Fibroblast of lung (primary cell): ENCODE measurements around the gene METTL16. TPM values are rescaled to one million over a fixed set of nuclear protein-coding genes. Genes with fewer than 3 reads are reported as not detected.
A peak's percentile ranks its signal among the peaks of the same experiment; 100 is the strongest.

Experiments
- DNase-seq, 2 donors: peaks; one replicate each; pipeline versions ENCODE4 v3.0.0 to v3.0.0-alpha.2; 2010; ENCODE audit warnings: low read depth in 2 of 2
- H2AFZ ChIP-seq: 2 replicates; pipeline ENCODE4 v1.5.1; 2012; ENCODE audit warnings: low read length, control low read depth, inconsistent platforms
- H3K27ac ChIP-seq: 2 replicates; pipeline ENCODE4 v1.5.1; 2011; ENCODE audit warnings: low read length, control low read depth; ENCODE audit not compliant: insufficient read depth
- H3K27me3 ChIP-seq: 2 replicates; pipeline ENCODE4 v1.5.1; 2011; ENCODE audit warnings: mild to moderate bottlenecking, low read length; ENCODE audit not compliant: control insufficient read depth, insufficient read depth
- H3K36me3 ChIP-seq: 2 replicates; pipeline ENCODE4 v1.5.1; 2011; ENCODE audit warnings: low read length; ENCODE audit not compliant: control insufficient read depth, insufficient read depth
- H3K4me1 ChIP-seq: 2 replicates; pipeline ENCODE4 v1.5.1; 2011; ENCODE audit warnings: low read length; ENCODE audit not compliant: control insufficient read depth, insufficient read depth; ENCODE audit errors: extremely low read depth
- H3K4me2 ChIP-seq: 2 replicates; pipeline ENCODE4 v1.5.1; 2011; ENCODE audit warnings: low read length, control low read depth; ENCODE audit not compliant: insufficient read depth; ENCODE audit errors: extremely low read depth
- H3K4me3 ChIP-seq, 4 experiments: fragments of 200-600 bp in 1 of 4; sonication (generic) in 1 of 4; replicated peaks in 1 of 4; 2 replicates each; pipeline ENCODE4 v1.5.1; 2011 to 2016; ENCODE audit warnings: low read length in 4 of 4, low read depth in 3 of 4, mild to moderate bottlenecking in 3 of 4, control low read depth in 2 of 4, inconsistent platforms in 1 of 4, mixed read lengths in 1 of 4; ENCODE audit not compliant: insufficient read depth in 1 of 4; ENCODE audit errors: control extremely low read depth in 1 of 4
- H3K79me2 ChIP-seq: 2 replicates; pipeline ENCODE4 v1.5.1; 2012; ENCODE audit warnings: mild to moderate bottlenecking, low read length, inconsistent platforms; ENCODE audit not compliant: control insufficient read depth, insufficient read depth
- H3K9ac ChIP-seq: 2 replicates; pipeline ENCODE4 v1.5.1; 2011; ENCODE audit warnings: mild to moderate bottlenecking, low read length, control low read depth; ENCODE audit not compliant: insufficient read depth
- H3K9me3 ChIP-seq: 2 replicates; pipeline ENCODE4 v1.5.1; 2012; ENCODE audit warnings: low read depth, low read length; ENCODE audit not compliant: control insufficient read depth, insufficient read depth
- H4K20me1 ChIP-seq: 2 replicates; pipeline ENCODE4 v1.5.1; 2011; ENCODE audit warnings: low read length; ENCODE audit not compliant: control insufficient read depth, insufficient read depth; ENCODE audit errors: extremely low read depth
- CTCF ChIP-seq, 2 donors: IDR thresholded peaks in 1 of 2; conservative IDR thresholded peaks in 1 of 2; 1 replicate in 1 of 2; 2 replicates in 1 of 2; pipeline ENCODE4 v1.5.1; 2011 to 2012; ENCODE audit warnings: low read length in 2 of 2, control low read depth in 1 of 2, inconsistent platforms in 1 of 2, low read depth in 1 of 2, mild to moderate bottlenecking in 1 of 2
- EZH2 ChIP-seq: IDR thresholded peaks from 2 replicates; pipeline ENCODE4 v1.5.1; 2012; ENCODE audit warnings: low read length, control low read depth, mild to moderate bottlenecking; ENCODE audit errors: missing control alignments
- polyA plus RNA-seq, 2 donors: library from polyadenylated mRNA; depleted of rRNA in 1 of 2; stranded (reverse) in 1 of 2; unstranded in 1 of 2; fragments of >200 nt; gene quantifications; 2 replicates each; pipeline ENCODE4 v1.2.1, GENCODE V29; 2011 to 2012; ENCODE audit warnings: missing spikeins in 1 of 2
- total RNA-seq: library from RNA; depleted of rRNA; stranded (reverse); fragments of >200 nt; gene quantifications from 2 replicates; pipeline ENCODE4 v1.2.1, GENCODE V29; 2014

METTL16 gene
- total and polyA plus RNA-seq, 2 donors (not counting 1 experiment from before 2014, with no cell fraction given) = 12.2 to 13.4 TPM

GRCh38 chr17:2433696-2434095 is 78.0 kb downstream of the METTL16 start:
- H3K4me3 ChIP-seq = no peak overlapping the region
- no peaks in the 10 kb centered on the region for H3K9me3 ChIP-seq
- H3K27ac ChIP-seq = no peak overlapping the region
- H2AFZ ChIP-seq = no peak overlapping the region
- H3K4me2 ChIP-seq = no peak overlapping the region
- H3K36me3 ChIP-seq = peaks cover 3% of the 10 kb centered on the region
- TF ChIP-seq CTCF (conservative IDR thresholded peaks at IDR 0.05 in 1 of 2, IDR thresholded peaks at IDR 0.05 in 1 of 2; ENCODE audit: low read depth in 1 of 2, low read length in 2 of 2) (no peak), EZH2 (no peak)
- no peak overlapping the region for H3K9ac ChIP-seq
- H4K20me1 ChIP-seq = no peaks in the 10 kb centered on the region
- no peaks in the 10 kb centered on the region for H3K79me2 ChIP-seq
- DNase-seq = peak in 1 of 2 donors; percentile 60
- no peaks in the 10 kb centered on the region for H3K27me3 ChIP-seq
- H3K4me1 ChIP-seq = no peaks in the 10 kb centered on the region

GRCh38 chr17:2427910-2428309 is 83.8 kb downstream of the METTL16 start:
- no peak overlapping the region for H3K4me2 ChIP-seq
- H3K9ac ChIP-seq = no peak overlapping the region
- no peak for DNase-seq
- no peak overlapping the region for H3K4me3 ChIP-seq
- TF ChIP-seq CTCF (conservative IDR thresholded peaks at IDR 0.05 in 1 of 2, IDR thresholded peaks at IDR 0.05 in 1 of 2; ENCODE audit: low read depth in 1 of 2, low read length in 2 of 2) (no peak), EZH2 (no peak)
- H3K27me3 ChIP-seq = no peaks in the 10 kb centered on the region
- no peak overlapping the region for H3K27ac ChIP-seq
- no peaks in the 10 kb centered on the region for H3K79me2 ChIP-seq
- no peaks in the 10 kb centered on the region for H3K9me3 ChIP-seq
- no peaks in the 10 kb centered on the region for H4K20me1 ChIP-seq
- H3K4me1 ChIP-seq = no peaks in the 10 kb centered on the region
- H2AFZ ChIP-seq = no peak overlapping the region
- H3K36me3 ChIP-seq = no peaks in the 10 kb centered on the region

GRCh38 chr17:2427215-2427614 is 84.5 kb downstream of the METTL16 start:
- DNase-seq = no peak
- Histone ChIP-seq H3K27ac (no peak overlapping the region), H3K9ac (no peak overlapping the region), H2AFZ (no peak overlapping the region), H3K36me3 (no peaks in the 10 kb centered on the region), H3K9me3 (no peaks in the 10 kb centered on the region), H3K4me3 (no peak overlapping the region), H4K20me1 (no peaks in the 10 kb centered on the region), H3K79me2 (no peaks in the 10 kb centered on the region), H3K4me2 (no peak overlapping the region), H3K4me1 (no peaks in the 10 kb centered on the region), H3K27me3 (no peaks in the 10 kb centered on the region)
- TF ChIP-seq EZH2 (no peak), CTCF (conservative IDR thresholded peaks at IDR 0.05 in 1 of 2, IDR thresholded peaks at IDR 0.05 in 1 of 2; ENCODE audit: low read depth in 1 of 2, low read length in 2 of 2) (no peak)
